NB4 (cell line): ENCODE results near the gene RHOT1.

Source experiments
- DNase-seq: peaks from one replicate; pipeline ENCODE4 v3.0.0; 2010; ENCODE audit warnings: low read depth
- H3K4me3 ChIP-seq: one replicate; pipeline ENCODE4 v1.5.1; 2011; ENCODE audit warnings: mild to moderate bottlenecking, low read depth, low read length, moderate library complexity
- CTCF ChIP-seq: IDR thresholded peaks from one replicate; pipeline ENCODE4 v1.5.1; 2012; ENCODE audit warnings: low read depth, low read length
- MAX ChIP-seq: IDR thresholded peaks from 2 replicates; pipeline ENCODE4 v1.6.1; 2011; ENCODE audit warnings: low read depth, low read length
- MYC ChIP-seq: IDR thresholded peaks from 2 replicates; pipeline ENCODE4 v1.6.1; 2011; ENCODE audit warnings: low read depth, low read length
- POLR2A ChIP-seq: IDR thresholded peaks from 2 replicates; pipeline ENCODE4 v1.6.1; 2011; ENCODE audit warnings: mild to moderate bottlenecking; ENCODE audit not compliant: insufficient read length; ENCODE audit errors: extremely low read depth

The RHOT1 gene

GRCh38 chr17:32209608-32210007, 67.3 kb downstream of the RHOT1 start:
- DNase-seq = no peak
- TF ChIP-seq MYC (no peak), CTCF (no peak), POLR2A (no peak), MAX (no peak)
- H3K4me3 ChIP-seq = no peak overlapping the region

GRCh38 chr17:32211671-32212070, 69.4 kb downstream of the RHOT1 start:
- no peak for DNase-seq
- TF ChIP-seq MAX = no peak
- no peak for TF ChIP-seq POLR2A
- TF ChIP-seq CTCF = no peak
- TF ChIP-seq MYC = no peak

GRCh38 chr17:32215696-32216095, 73.4 kb downstream of the RHOT1 start:
- TF ChIP-seq MYC (no peak), CTCF (no peak), MAX (no peak), POLR2A (no peak)
- no peak overlapping the region for H3K4me3 ChIP-seq
- no peak for DNase-seq

More at GRCh38 chr17:32211671-32212070, 69.4 kb downstream of the RHOT1 start:
- no peak overlapping the region for H3K4me3 ChIP-seq

- no peak for DNase-seq
- TF ChIP-seq MAX = no peak
- TF ChIP-seq MYC = no peak
- no peak for TF ChIP-seq POLR2A
- TF ChIP-seq CTCF = no peak
- H3K4me3 ChIP-seq = no peak overlapping the region
Measured at GRCh38 chr17:32222621-32223020, 80.3 kb downstream of the RHOT1 start.

- H3K4me3 ChIP-seq = no peak overlapping the region
- TF ChIP-seq MYC (no peak), POLR2A (no peak), MAX (no peak), CTCF (no peak)
- no peak for DNase-seq
Measured at GRCh38 chr17:32223703-32224102, 81.4 kb downstream of the RHOT1 start.

- H3K4me3 ChIP-seq = no peak overlapping the region
- no peak for DNase-seq
- TF ChIP-seq MAX = no peak
- TF ChIP-seq MYC = no peak
- TF ChIP-seq CTCF = no peak
- TF ChIP-seq POLR2A = no peak
Measured at GRCh38 chr17:32226886-32227285, 84.6 kb downstream of the RHOT1 start.
